ENCODE data around the gene HOXA6. TPM values are rescaled to one million over a fixed set of nuclear protein-coding genes. Genes with fewer than 3 reads are reported as not detected.

HOXA6 gene
- total RNA-seq, 1 donor from 2014 or later, result 22.0 TPM

DNA sequence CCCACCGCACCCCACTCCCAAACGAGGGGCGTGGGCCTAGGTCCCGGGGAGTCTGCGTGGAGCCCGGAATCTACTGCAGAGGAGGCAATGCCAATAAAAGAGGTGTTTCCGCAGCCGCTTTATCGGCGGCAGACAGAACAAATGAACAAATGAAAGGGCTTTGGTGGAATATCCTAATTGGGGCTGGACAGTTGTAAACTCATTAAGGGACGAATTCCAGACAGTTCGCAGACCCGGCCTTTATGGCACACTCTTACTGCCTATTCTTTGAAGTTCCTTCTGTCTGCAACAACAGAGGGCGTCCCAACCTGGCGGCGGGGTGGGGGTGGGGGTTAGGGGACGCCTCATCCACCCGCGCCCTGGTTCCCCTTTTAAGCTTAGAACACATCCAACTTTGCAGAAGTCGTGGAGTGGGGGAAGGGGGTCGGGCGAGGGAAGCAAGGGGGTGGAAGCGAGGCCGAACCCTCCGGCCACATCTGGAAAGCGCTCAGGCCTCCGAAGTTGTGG, 13.7 kb upstream of the HOXA6 start:
- no peak for DNase-seq (ENCODE audit: low read depth)

GRCh38 chr7:27160546-27161213, 13.1 kb upstream of the HOXA6 start:
- peak; percentile 66 for DNase-seq (ENCODE audit: low read depth)

- DNase-seq (ENCODE audit: low read depth), result no peak
Measured at GRCh38 chr7:27160145-27160545, 12.6 kb upstream of the HOXA6 start.

GRCh38 chr7:27159266-27160144, 11.9 kb upstream of the HOXA6 start:
- no peak for DNase-seq (ENCODE audit: low read depth)

DNA sequence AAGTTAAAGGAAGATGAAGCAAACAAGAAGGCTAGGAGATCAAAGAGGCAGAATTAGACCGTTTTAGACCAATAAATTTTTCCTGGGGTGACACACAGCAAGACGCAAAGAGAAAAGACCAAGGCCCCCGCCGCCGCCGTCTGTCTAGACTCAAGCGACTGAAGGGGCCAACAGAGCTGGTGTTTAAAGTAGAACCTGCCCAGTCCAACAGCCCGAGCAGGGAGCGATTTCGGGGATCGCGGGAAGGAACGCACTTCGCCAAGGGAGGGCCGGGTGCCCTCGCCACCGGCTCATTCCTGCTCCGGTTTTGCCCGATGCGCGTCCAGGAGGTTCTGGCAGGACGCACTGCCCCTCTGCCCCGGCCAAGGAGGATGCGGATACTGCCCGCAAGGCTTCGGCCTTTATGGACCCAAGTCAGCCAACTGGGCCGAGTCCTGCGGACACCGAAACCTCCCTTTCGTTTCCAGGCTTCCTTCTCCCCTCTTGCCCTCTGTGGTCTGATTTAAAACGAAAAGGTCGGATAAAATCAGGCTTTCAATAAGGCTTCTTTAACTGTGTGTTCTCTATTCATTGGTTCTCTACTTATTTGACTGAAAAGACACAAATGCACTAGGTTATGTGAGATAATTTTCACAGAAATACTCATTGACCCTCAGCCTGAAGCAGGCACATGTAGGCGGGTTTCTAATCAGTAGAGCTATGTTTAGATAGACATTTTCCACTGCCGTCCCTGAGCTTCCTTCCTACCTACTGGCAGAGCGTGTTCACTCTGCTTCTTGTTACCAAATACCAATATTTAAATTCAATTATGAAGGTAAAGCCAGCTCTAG, 11.1 kb upstream of the HOXA6 start:
- no peak for DNase-seq (ENCODE audit: low read depth)

DNA sequence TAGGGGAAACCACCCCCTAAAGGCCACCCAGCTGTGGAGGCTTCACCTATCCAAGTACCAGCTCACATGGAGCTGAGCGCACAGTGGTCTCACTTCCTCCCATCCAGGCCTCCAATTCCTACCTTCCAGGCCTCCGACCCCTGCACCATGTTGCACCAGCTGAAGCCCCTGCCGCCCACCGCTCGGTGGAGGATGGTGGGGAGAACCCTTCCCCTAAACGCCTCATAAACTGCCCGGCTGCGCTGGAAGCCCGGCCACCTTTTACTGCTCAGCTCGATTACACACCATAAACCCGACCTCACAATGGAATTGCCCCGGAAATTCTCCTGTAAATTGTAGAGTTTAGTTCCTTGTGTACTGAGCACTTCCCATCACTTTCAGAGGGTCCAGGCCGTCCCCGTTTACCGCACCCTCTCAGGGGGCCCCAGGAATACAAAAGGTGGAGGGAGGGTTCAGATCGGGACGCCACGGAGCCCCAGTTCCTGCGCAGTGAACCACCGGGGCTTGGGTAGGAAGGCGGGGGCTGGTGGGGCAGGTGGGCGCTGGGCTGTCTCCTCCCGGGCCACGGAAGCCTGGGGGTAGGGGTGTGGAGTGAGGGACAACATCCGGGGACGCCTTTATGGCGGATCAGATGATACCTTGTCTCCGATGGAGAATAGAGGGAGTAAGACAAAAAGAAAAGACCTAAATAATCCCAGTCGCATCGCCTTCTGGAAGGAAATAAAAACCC, 10.3 kb upstream of the HOXA6 start:
- no peak for DNase-seq (ENCODE audit: low read depth)

DNA sequence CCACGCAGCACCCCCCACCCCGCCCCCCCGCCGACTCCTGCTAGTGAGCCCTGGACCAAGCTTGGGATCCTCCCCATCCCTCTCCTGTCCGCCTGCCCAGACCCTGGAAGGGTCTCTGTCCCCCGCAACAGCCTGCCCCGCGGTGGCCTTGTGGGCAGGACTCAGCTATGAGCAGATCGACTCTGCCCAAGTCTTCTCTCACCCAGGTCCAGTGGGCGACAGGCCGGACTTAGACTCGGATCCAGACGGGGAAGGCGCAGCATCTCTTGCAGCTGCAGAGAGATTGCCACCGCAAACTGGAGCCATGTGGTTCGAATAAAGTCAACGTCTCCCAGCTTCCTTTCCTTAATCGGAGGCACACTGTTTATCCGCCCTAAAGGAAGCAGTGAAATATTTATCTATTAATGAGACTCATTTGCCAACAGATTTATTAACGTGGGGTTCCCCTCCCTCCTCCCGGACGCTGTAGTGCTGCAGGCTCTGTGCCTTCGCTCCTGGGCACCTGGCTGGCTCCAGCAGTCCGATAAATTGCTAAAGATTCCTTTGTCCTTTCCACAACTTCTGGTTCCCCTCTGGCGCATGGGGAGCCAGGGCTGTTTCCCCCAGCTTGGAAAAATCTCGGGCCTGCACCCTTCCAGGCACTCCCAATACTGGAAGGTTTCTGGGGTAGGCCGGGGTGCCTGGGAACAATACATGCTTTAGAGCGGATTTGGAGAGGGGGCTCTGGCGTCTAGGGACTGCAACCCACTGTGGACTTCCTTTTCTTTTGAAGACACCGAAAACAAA, 9.5 kb upstream of the HOXA6 start:
- DNase-seq (ENCODE audit: low read depth), result no peak

DNA sequence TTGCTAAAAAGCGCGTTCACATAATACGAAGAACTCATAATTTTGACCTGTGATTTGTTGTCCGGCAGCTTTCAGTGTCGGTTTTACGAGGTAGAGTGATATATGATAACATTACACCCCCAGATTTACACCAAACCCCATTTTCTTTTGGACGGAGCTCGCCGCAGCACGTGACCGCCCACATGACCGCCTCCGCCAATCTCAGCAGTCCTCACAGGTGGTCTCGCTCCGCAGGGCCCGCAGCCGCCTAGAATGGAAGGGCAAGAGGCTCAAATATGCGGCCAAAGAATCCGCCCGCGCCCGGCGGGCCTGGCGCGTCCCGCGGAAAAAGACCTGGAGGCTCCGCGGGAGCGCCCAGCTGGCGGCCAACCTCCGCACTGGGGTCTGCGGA, 8.9 kb upstream of the HOXA6 start, which contains the start of gene HOXA7:
Gene HOXA7, minus strand, starts transcription at position 168 of the 391 bp plus-strand sequence. Its CDS starts 130 bp downstream, at position 38.
- DNase-seq (ENCODE audit: low read depth), result no peak

DNA sequence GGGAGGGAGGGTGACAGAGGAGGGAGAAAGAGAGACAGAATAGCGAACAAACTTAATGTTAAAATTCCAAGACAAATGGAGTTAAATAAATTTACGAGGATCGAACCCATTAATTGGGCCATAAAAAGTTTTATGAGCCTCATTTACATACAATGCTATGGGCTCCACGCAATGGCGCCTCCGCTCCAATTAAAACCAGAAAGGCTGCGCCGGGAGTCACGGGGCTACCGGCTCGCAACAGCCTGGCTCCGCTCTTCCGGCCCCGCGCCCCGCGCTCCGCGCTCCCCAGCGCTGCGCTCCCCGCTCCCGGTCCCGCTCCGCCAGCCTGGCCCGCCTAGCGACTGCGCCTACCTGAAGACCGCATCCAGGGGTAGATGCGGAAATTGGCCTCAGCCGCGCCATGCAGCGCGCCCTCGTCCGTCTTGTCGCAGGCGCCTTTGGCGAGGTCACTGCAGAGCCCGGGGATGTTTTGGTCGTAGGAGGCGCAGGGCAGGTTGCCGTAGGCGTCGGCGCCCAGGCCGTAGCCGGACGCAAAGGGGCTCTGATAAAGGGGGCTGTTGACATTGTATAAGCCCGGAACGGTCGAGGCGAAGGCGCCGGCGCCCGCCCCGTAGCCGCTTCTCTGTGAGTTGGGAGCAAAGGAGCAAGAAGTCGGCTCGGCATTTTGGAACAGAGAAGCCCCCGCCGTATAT, 8.4 kb upstream of the HOXA6 start:
- no peak for DNase-seq (ENCODE audit: low read depth)

DNA sequence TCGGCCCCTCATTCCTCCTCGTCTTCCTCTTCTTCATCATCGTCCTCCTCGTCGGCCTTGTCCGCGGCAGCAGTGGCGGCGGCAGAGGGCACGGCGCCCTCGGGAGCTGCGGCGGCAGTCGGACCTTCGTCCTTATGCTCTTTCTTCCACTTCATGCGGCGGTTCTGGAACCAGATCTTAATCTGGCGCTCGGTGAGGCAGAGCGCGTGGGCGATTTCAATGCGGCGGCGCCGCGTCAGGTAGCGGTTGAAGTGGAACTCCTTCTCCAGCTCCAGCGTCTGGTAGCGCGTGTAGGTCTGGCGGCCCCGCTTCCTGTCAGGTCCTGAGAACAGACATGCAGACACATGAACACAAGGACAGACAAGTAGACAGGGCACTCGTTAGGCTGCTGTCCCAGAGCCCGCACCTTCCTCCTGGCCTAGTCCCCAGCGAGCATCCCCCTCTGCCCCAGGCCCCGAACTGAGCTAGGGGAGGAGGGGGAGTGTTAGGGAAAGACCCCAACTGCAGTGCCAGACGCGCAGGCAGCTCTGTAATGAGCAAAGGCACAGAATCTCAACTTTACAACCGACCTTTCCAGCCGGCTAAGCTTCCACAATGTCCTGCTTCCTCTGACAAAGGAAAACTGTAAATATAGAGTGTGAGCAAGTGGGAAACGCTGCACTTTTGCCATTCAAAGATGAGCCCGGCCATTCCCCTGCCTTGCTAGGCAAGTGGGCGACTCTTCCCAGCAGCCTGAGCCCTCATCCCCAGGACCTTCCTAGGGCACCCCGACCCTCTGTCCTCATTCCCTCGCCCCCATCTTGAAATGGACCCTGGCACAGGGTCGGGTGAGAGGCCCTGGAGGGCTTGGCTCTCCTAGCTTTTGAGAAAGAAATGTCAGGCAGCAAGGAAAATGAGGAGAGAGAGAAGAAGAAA, 7.6 kb upstream of the HOXA6 start:
- DNase-seq (ENCODE audit: low read depth), result peak; percentile 64

- DNase-seq (ENCODE audit: low read depth), result no peak
Measured at GRCh38 chr7:27154369-27154768, 6.8 kb upstream of the HOXA6 start.

DNA sequence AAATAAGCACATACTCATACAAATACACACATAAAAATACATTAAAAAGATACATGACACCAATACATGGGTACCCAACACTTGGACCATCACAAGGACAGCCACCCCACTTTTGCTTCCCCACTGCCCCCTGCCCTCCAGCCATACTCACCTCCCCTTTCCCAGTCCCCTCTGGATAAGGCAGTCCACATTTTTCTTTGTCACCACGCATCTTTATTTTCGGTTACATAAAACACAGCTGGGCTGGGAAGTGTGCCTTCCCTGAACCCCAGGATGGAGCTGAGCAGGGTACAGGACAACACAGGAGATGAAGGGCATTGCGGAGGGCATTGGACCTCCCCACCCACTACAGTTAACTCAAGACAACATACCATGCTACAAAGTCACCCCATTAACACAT, 6.0 kb upstream of the HOXA6 start:
- no peak for DNase-seq (ENCODE audit: low read depth)

- no peak for DNase-seq (ENCODE audit: low read depth)
Measured at GRCh38 chr7:27152816-27153442, 5.4 kb upstream of the HOXA6 start.

DNA sequence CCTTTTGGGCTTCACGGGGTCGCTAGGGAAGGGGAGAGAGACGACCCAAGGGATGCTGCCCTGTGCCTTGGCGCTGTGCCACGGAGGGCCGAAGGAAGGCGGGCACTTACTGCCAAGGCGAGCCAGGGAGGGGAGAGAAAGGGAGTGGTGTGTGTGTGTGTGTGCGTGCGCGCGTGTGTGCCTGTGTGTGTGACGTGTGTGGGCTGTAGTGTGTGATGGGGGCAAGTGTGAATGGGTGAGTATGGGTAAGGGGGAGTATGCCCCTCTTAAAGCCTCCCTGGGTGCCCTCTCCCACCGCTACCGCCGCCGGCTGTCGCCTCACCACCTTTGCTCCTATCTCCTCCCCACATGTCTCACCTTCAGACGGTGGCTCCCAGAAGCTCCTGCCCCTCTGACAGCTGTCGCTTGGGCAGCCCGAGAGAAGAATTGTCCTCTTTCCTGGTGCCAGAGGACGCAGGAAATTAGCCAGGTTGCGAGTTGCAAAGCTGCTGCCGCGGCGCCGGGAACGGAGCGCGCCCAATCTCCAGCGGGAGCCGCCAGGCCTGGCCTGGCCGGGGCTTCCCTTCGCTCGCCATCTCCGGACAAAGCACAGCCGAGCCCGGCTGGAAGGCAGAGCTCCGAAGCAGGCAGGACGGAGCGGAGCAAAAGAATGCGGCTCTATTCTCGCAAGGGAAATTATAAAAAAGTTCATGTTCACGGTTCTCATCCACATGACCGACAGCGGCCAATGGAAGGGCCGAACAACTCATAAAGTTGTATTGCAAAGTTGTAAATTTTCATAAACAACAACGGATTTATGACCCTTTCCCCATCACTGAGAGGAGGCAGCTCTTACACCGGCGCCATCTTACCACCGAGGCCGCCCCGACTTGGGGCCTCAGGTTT, 4.6 kb upstream of the HOXA6 start, which contains the start of gene HOXA3:
Gene HOXA3, minus strand, starts transcription at position 653 of the 885 bp plus-strand sequence. CDS start 41,943 bp downstream, outside the sequence.
- DNase-seq (ENCODE audit: low read depth), result peak; percentile 86

- no peak for DNase-seq (ENCODE audit: low read depth)
Measured at GRCh38 chr7:27151341-27151930, 3.9 kb upstream of the HOXA6 start.

- no peak for DNase-seq (ENCODE audit: low read depth)
Measured at GRCh38 chr7:27150568-27151340, 3.2 kb upstream of the HOXA6 start.
